GM20000 (cell line): ENCODE measurements around the gene WDR5B.
A peak's percentile ranks its signal among the peaks of the same experiment; 100 is the strongest.
"Not testable (repeated sequence)": the region's sequence is repeated elsewhere in the genome, so short reads cannot be mapped to it uniquely, and the experiment has no call there.

ENCODE experiments used
- DNase-seq: peaks from one replicate; pipeline ENCODE4 v3.0.0; 2012; ENCODE audit warnings: low spot score
- TF ChIP-seq, protein P1 (sequence below): IDR thresholded peaks from 2 replicates; pipeline ENCODE4 v1.5.1; 2012; ENCODE audit warnings: mild to moderate bottlenecking, control low read depth; ENCODE audit errors: extremely low read depth, missing control alignments

Gene WDR5B

DNA sequence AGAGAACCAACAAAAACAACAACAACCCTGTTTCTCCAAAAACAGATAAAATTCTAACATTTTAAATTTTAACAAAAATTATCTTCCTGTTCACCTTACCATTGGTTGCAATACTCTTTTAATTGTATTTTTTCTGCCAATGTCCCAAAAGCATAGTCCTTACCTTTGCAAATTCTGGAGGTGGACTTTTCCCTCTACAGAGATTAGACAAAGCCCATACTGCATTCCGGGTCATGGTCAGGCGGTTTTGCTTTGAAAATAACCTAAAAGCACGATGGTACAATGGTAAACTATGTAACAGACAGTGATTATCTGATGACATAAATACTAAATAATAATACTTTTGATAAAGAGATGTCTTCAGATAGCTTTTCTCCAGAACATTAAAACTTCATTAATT is 35.5 kb upstream of the WDR5B start:
- TF ChIP-seq, protein P1, sequence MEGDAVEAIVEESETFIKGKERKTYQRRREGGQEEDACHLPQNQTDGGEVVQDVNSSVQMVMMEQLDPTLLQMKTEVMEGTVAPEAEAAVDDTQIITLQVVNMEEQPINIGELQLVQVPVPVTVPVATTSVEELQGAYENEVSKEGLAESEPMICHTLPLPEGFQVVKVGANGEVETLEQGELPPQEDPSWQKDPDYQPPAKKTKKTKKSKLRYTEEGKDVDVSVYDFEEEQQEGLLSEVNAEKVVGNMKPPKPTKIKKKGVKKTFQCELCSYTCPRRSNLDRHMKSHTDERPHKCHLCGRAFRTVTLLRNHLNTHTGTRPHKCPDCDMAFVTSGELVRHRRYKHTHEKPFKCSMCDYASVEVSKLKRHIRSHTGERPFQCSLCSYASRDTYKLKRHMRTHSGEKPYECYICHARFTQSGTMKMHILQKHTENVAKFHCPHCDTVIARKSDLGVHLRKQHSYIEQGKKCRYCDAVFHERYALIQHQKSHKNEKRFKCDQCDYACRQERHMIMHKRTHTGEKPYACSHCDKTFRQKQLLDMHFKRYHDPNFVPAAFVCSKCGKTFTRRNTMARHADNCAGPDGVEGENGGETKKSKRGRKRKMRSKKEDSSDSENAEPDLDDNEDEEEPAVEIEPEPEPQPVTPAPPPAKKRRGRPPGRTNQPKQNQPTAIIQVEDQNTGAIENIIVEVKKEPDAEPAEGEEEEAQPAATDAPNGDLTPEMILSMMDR, result no peak

GRCh38 chr3:122448218-122448617 is 32.4 kb upstream of the WDR5B start:
- DNase-seq, result not testable (repeated sequence)

More for the DNA sequence above, 35.5 kb upstream of the WDR5B start:
- DNase-seq, result no peak

DNA sequence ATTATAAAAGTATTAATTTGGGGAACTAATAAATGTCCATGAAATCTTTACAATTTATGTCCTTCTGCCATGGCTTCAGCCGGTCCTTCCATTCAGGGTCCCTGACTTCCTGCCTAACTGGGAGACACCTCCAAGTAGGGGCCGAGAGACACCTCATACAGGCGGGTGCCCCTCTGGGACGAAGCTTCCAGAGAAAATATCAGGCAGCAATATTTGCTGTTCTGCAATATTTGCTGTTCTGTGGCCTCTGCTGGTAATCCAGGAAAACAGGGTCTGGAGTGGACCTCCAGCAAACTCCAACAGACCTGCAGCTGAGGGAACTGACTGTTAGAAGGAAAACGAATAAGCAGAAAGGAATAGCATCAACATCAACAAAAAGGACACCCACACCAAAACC is 28.6 kb upstream of the WDR5B start:
- not testable (repeated sequence) for DNase-seq

DNA sequence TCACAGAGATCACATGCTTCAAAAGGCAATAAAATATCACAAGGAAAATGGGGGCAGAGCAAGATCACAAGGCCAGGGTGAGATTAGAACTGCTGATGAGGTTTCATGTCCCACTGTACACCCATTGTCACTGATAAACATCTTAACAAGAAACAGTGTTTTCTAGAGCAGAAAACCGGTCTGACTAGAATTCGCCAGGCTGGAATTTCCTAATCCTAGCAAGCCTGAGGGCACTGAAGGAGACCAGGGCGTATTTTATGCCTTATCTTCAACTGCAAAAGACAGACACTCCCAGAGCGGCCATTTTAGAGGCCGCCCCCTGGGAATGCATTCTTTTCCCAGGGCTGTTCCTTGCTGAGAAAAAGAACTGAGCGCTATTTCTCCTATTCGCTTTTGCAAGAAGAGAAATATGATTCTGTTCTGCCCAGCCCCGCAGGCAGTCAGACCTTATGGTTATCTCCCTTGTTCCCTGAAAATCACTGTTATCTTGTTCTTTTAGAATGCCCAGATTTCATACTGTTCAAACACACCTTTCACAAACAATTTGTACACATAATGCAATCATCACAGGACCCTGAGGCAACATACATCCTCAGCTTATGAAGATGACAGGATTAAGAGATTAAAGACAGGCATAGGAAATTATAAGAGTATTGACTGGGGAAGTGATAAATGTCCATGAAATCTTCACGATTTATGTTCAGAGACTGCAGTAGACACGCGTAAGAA is 28.1 kb upstream of the WDR5B start:
- not testable (repeated sequence) for DNase-seq

GRCh38 chr3:122443090-122443489 is 27.2 kb upstream of the WDR5B start:
- DNase-seq, result no peak
- TF ChIP-seq, protein P1, result no peak

DNA sequence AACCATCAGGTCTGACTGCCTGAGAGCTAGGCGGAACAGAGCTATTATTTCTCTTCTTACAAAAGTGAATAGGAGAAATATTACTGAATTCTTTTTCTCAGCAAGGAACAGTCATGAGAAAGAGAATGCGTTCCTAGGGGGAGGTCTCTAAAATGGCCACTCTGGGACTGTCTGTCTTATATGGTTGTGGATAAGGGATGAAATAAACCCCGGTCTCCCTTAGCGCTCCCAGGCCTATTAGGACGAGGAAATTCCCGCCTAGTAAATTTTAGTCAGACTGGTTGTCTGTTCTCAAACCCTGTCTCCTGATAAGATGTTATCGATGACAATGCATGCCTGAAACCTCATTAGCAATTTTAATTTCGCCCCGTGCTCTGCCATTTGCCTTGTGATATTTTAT is 20.1 kb upstream of the WDR5B start:
- DNase-seq, result no peak
- TF ChIP-seq, protein P1, result no peak

- TF ChIP-seq, protein P1, result no peak
Measured at GRCh38 chr3:122430371-122430770, 14.5 kb upstream of the WDR5B start.

DNA sequence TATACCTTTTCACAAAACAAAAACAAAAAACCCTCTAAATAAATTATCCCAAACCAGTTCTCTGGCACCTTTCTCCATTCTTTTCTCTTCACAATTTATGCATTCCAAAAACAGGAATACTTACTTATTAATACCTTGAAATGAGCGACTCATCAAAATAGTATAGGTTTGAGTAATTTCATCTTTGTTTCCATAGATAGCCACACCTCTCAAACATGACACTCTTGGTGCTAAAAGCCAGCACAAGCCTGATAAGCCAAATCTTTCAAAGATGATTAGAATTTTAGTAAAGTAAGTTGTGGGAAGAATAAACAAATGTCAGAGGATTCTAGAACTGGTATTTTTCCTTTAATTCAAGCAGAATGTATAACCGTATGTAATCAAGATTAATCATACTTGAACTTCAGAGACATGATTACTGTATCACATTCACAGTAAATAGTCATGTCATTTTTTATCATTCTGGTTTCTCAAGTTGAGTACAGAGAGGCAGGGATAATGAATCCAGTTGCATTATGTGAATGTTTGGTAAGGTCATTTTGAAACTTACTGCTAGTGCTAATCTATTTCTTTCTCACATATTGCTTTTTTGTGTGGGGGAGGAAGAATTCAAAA is 12.1 kb upstream of the WDR5B start:
- peak; percentile 13 for DNase-seq
- TF ChIP-seq, protein P1, result no peak

More at GRCh38 chr3:122430371-122430770, 14.5 kb upstream of the WDR5B start:
- DNase-seq, result no peak

DNA sequence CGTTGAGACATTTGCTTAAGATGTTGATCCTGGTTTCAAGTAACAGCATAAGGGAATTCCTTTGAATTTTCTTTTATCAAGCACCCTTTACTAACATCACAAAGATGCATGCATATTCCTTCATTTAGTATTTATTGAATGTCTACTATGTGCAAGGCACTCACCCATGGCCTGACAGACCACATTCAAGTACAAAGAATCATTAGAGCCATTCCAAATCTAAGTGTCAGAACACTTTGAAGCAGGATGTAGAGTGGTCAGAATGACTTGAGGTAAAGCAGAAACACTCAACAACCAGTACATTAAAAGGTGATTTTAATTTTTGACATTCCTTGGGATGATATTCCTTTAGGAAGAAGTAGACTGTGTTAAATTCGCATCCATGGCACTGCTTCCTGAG is 6.0 kb upstream of the WDR5B start:
- DNase-seq, result no peak
- TF ChIP-seq, protein P1, result no peak
